HG03442 (cell line): ENCODE measurements around the gene LSG1.
"Not testable (repeated sequence)": the region's sequence is repeated elsewhere in the genome, so short reads cannot be mapped to it uniquely, and the experiment has no call there.

Source experiments
- ATAC-seq: cut with Tn5 transposase; IDR thresholded peaks from one replicate; pipeline ENCODE4 v1.9.1; 2021; ENCODE audit warnings: mild to moderate bottlenecking, moderate library complexity; ENCODE audit not compliant: unreplicated experiment

The LSG1 gene

DNA sequence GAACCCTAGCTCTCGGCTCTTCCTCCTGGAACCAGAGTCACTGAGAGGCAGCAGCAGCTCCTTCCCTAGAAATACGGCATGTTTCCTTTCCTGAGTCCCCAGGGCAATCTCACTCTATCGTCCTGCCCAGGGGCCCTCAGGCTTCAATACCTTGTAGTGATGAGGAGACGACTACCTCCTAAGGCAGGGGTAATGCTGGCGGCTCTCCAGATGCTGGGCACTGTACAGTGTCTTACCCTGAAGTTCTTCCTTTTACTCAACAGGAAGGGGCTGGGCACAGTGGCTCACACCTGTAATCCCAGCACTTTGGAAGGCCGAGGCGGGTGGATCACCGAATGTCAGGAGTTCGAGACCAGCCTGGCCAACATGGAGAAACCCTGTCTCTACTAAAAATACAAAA is 52.2 kb downstream of the LSG1 start:
- no peak for ATAC-seq

DNA sequence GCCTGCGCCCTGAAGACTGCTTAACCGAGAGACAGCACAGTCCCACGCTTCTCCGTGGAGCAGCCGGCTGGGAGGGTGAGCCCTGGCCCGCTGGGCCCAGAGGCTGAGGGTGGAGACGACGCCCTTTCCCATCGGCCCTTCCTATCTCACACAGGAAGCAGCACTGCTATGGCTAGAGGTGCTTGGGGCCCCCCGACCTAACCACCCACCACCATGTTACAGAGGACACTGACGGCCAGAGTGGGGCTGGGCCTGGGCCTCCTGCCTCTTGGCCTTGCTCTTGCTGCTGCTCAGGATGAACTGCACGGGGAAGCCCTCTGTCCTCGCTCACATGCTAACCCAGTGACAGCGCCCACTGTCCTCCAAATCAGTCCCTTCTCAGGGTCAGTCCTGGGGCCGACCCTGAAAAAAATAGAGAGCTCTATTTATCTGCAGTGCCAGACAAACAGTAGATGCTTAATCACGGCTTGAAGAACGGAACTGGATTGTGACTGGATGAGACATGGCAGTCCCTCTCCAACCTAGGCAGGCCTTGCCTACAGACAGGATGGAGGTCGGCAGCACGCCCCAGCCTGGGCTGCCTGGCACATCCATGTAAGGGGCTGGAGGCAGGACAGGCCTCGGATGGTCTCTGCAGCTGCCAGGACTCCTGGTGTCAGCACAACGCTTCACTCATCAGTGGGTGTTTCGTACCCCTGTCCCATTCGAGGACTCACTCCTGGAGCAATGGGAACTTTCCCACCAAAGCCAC is 53.0 kb downstream of the LSG1 start:
- ATAC-seq: no peak

DNA sequence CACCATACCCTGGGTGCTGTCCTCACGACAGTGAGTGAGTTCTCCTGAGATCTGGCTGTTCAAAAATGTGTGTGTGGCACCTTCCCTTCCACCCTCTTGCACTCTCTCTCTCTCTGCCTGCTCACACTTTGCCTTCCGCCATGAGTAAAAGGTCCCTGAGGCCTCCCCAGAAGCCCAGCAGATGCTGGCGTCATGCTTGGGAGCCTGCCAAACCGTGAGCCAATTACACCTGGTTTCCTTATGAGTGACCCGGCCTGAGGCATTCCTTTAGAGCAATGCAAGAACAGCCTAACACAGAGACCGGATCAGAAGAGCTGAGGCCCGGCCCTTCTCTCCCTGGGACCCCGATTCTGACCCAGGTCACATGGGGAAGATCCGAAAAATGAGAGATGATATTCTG is 54.2 kb downstream of the LSG1 start:
- no peak for ATAC-seq

DNA sequence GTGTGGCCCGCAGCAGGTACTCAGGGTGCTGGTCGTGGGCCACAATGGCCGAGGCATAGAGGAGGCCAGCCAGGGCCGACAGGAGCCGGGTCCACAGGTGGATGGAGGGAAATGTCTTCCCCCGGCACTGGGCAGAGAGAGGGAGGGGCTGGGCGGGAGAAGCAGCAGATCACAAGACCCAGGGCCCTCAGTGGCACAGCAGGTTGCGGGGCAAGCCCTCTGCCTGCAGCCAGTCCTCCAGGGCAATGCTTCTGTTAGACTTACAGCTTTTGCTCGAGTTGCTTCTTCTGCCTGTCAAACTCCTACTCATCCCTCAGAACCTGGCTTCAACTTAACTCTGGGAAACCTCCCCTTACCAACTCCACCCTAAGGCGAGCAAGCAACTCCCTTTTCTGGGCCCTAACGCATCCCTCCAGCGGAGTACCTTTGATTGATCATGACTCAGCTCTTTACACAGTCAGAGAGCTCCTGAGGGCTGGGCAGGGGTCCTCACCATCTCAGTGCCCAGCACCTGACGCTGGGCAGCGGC is 54.8 kb downstream of the LSG1 start:
- no peak for ATAC-seq

DNA sequence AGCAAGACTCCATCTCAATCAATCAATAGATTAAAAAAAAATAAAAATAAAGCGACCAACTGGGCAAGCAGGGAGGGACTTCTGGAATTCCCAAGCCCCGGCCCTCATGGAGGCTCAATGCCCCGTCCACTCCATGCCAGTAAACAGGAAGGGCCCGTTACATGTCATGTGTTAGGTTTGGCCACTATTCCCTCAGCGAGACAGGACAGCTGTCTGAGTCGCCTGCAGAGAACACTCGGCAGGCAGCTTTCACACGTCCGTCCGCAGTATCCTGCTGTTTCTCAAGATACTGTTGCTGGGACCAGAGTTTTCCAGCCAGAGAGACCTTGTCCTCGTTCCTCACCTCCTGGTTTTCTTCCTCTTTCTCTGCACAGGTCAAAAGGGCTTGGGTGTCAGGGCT is 56.8 kb downstream of the LSG1 start:
- ATAC-seq: no peak

DNA sequence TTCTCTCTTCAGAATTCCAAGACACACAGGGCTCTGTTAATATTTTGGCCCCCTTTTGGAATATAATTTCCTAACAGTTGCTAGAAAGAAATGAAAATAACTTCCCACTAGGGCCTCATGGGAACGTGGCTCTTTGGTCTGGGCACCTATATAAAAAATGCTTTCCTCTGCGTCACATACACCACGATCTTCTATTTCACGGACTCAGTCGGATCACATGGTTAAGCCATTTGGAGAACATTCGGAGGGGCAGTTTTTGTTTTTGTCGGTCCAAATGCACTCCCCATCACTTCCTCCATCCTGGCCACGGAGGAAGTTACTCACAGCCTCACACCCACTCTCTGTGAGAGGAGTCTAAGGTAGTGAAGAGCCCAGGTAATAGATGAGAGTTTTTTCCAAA is 59.8 kb downstream of the LSG1 start:
- ATAC-seq: no peak

DNA sequence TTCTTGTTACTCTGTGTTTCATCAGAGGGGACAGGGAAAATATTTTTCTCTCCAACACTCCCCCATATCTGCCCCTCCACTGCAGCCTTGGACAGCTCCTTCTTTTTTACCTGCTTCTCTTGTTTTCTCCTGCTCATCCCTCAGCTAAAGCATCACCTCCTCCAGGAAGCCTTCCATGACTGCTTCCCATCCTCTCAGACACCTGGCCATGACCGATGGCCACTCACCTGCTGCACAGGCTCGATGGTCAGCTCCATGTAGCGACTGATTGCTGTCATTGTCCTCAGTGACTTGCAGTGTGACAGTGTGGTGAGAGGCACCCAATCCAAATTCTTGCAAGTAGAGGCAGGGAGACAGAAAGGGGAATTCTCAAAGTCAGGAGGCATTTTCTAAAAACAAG is 61.3 kb downstream of the LSG1 start:
- no peak for ATAC-seq

DNA sequence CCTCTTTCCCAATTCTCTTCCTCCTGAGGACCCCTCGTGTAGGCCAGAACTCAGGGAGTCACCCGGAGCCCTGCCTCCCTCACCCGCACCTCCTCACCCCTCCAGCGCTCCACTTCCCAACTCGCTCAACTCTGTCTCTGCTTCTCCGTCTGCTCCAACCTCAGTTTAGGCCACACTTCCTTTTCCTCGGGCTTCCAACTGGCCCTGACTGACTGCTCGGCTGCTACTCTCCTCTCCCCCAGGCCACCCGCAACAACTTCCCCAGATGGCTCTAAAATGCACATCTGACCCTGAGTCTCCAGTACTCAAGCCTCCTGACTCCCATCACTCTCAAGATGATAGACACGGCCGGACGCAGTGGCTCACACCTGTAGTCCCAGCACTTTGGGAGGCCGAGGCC is 62.4 kb downstream of the LSG1 start:
- no peak for ATAC-seq

DNA sequence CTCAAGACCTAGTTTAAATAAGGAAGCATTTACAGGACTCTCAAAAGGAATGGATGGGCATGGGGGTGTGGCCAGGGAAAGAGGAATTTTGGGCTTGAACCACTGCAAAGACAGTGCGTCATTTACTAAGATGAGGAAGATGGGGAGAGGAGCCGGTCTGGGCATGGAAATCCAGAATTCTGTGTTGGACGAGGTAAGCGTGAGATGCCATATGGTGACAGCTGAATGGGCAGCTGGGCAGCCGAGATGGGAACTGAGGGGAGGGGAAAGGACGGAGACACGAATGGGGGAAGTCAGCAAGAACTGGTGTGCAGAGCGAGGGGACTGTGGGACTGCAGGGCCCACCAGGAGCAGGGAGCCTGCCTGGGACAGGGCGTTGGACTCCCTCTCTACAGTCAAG is 63.0 kb downstream of the LSG1 start:
- ATAC-seq: no peak

DNA sequence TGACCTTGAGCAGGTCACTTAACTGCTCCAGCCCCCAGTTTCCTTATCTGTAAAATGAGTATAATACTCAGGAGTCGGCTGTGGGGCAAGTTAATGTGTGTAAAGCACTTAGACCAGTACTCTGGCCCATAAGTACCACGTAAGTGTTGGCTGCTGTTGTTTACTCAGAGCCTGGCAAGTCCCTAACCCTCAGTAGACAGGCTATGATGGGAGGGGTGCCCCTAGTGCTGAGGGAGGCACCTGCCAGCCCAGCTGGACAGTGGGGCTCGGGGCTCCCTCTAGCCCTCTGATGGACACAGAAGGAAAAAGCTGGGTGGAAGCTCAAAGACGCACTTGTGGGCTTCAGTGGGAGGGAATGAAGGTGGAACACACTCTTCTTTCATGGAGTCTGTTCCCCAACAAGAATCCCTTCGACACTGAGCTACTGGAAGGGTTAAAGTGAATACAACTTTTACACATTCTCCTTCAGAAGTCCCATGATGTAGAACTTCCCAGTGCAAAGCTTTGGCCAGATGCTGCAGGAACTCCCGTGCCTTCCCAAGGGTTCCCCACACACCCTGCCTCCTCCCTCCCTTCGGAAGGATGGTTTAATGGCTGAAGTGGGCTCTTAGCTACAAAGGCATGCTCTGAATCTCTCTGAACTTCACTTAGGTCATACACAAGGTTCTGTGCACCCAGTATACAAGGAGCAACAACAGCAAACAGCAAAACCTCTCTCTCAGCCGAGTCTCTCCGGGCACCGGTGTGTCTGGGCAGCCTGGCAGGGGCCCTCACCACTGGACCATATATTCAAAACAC is 64.2 kb downstream of the LSG1 start:
- ATAC-seq: no peak

DNA sequence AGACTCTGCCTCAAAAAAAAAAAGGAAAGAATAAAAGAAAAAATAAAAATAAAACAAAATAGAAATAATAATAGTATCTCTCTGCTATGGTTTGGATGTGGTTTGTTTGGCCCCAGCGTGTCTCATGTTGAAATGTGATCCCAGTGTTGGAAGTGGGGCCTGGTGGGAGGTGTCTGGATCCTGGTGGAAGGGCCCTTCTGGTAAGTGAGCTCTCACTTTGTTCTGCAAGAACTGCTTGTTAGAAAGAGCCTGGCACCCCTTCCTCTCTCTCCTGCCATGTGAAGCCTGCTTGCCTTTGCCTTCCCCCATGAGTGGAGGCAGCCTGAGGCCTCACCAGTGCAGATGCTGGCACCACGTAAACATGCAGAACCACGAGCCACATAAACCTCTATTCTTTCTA is 65.0 kb downstream of the LSG1 start:
- no peak for ATAC-seq

DNA sequence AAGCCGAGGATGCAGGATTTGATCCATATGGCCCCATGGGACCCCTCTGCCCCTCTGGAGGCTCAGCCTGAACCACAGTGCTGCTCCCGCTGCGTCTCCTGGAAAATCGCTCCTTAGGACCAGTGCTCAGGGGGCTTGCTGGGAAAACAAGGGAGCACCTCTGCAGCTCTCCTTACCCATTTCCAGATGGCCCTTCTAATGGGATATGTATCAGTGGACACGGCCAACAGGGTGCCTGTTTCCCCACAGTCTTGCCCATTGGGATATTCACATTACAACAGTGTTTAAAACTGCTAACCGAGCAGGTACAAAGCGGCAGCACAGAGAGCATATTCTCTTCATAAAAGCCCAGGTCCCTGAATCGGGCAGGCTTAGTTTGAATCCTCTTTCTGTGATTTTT is 65.8 kb downstream of the LSG1 start:
- no peak for ATAC-seq

DNA sequence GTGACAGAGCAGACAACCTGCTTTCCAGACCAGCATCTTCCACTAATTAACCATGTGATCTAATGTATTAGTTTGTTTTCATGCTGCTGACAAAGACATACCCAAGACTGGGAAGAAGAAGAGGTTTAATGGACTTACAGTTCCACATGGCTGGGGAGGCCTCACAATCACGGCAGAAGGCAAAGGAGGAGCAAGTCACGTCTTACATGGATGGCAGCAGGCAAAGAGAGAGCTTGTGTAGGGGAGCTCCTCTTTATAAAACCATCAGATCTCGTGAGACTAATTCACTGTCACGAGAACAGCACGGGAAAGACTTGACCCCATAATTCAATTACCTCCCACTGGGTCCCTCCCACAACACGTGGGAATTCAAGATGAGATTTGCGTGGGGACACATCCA is 66.7 kb downstream of the LSG1 start:
- not testable (repeated sequence) for ATAC-seq

DNA sequence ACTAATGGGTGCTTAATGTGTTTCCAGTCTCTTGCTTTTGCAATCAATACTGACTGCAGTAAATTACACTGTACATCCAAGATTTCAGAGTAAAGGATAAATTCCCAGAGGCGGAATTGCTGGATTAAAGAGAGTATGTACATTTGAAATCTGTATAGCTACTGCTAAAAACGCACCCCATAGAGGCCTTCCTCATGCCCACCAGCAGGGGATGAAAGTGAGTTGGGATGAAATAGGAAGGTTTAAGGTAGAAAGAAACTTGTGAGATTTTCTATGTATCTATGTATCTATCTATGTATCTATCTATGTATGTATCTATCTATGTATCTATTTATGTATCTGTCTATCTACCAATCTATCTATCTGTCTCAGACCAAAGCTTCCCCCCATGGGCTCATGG is 67.2 kb downstream of the LSG1 start:
- ATAC-seq: no peak

DNA sequence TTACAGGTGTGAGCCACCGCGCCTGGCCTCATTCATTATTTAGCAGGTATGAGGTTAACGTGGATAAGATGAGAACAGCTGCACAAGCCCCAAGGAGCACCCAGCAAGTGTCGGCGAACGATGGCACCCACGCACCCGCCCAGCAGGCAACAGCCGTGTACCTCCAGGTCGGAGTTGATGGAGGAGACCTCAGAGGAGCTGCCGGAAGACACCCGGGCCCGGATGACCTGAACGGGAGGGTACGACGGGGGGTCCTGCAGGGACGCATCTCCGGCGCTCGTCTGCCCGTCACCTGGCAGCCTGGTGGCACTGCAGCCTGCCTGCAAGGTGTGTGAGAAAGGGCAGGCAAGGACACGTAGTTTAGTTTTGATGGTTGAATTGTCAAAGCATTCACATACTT is 67.9 kb downstream of the LSG1 start:
- no peak for ATAC-seq

DNA sequence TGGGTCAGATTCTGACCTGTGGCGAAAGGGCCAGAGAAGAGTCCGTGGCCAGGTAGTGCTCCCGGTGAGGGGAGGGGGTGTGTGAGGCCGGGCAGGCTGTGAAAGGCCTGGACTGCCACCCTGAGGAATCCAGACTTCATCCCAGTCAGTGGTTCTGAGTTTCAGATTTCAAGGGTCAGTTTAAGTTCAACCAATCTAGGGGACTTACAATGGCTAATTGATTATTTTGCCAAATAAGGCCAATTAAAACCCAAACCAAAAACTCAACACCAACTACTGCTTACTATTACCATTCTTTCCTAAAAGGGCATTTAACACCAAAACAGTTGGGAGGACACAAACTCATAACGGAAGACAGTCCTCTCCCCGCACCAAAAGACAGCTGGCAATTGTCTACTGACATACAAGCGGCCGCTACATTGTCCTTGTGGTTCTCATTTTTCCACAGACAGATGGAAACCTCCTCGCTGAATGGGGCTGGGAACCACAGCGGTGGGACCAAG is 69.3 kb downstream of the LSG1 start:
- ATAC-seq: no peak

DNA sequence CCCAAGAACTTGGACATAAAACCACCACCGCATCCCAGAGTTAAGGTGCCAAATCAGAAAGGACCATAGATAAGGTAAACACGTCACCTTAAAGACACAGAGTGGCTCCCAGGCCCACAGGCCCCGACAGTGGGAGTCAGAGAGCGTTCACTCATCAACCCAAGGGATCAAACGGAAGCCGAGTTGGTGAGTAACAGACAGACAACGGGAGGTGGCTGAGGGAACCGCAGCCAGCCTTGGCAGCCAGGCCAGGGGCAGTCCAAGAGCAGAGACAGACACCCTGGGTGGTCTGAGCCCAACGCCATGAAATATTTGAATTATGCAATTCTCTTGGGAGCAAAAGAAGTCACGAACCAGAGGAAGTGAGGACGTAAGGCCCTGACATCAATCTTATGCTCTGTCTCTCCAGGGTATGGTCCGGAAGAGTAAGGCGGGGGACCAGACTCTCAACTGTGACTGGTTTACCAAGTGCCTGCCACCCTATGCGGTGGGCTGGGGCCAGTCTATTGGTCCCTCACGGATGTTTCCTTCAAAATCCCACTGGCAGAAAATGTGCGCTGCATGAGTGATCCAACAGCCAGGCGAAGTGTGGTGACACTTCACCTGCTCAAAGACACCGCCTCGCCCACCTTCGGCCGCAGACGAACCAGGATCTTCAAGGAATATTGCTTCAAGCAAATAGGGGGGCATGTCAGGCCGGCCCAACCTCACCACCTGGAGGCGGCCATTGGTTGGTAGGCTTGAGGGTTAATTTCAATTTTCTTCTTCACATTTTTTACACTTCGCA is 73.0 kb downstream of the LSG1 start:
- no peak for ATAC-seq

DNA sequence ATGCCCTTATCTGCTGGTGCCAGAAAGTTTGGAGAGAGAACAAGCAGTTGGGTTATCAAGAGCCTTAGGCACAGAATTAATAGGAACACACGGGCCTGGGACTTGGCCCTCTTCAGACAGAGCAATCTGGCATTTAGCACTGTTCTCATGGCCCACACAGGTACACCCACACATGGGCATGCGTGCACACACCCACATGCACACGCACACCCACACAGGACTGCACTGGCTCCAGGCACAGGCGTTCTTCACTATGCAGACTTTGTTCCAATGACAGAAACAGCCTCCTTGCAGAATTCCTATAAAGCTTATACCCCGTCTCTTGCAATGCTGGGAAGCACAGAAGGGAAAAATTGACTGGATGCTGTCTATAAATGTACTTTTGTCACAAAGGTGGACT is 75.1 kb downstream of the LSG1 start:
- no peak for ATAC-seq

DNA sequence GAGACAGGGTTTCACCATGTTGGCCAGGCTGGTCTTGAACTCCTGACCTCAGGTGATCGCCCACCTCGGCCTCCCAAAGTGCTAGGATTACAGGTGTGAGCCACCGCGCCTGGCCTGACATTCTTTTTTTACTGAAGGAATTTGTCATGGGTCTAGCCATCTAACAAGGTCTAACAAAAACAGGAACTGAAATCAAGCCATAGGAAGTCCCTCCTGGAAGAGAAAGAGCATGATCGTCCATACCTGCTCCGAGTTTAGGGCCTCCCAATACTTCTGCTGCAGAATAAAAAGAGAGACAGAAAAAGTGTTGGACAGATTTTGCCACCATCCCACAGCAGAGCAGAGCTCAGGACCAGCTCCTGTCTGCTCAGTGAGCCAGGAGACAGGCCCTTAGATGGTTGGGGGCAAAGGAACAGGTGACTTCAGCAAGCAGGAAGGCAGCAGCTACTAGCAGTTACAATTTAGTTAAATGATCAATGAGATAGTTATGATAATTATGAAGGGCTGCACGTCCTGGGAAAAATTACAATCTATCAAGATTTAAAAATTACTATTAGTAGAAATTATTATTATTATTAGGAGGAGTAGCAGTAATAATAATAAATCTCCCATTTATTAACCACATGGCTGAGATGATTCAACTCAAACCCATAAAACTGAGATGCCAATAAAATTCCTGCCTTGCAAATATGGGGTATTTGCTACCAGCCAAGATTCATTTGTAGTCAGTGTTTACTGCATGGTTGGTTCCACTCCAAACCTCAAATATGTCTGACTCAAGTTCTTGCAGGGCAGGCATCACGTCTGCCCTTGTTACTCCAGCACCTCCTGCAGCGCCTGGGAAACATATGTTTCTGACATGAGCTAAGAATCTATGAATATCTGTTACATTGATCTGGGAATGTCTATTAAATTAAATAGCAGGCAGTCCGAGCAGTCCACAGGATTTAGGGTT is 78.9 kb downstream of the LSG1 start:
- no peak for ATAC-seq
